Stimulated activated CD4-positive, alpha-beta T cell treated with anti-CD3 and anti-CD28 coated beads, TNF-alpha, amount 100 ng/mL, for 24 hours (primary cell): ENCODE data around the gene SLC22A15.
"Not testable (repeated sequence)": the region's sequence is repeated elsewhere in the genome, so short reads cannot be mapped to it uniquely, and the experiment has no call there.

Experiments used
- DNase-seq, 3 experiments: peaks; one replicate each; pipeline ENCODE4 v3.0.0-alpha.2; 2020; ENCODE audit warnings: low read depth in 3 of 3

Gene SLC22A15

GRCh38 chr1:115976062-115976920, at the start of gene SLC22A15:
Gene SLC22A15 (plus strand): TSS chr1:115976513. CDS start chr1:115976628, 115 bp downstream.
- DNase-seq = peak in 1 of 3 experiments; percentile 25

GRCh38 chr1:115927971-115928370, 48.3 kb upstream of the SLC22A15 start:
- no peak for DNase-seq

- DNase-seq = no peak
Measured at GRCh38 chr1:115929881-115930280, 46.4 kb upstream of the SLC22A15 start.

GRCh38 chr1:115933625-115934024, 42.7 kb upstream of the SLC22A15 start:
- DNase-seq = no peak

- DNase-seq = no peak
Measured at GRCh38 chr1:115939455-115939854, 36.9 kb upstream of the SLC22A15 start.

GRCh38 chr1:115946116-115946515, 30.2 kb upstream of the SLC22A15 start:
- DNase-seq = no peak

- no peak for DNase-seq
Measured at GRCh38 chr1:115949156-115949555, 27.2 kb upstream of the SLC22A15 start.

GRCh38 chr1:115951560-115951959, 24.8 kb upstream of the SLC22A15 start:
- no peak for DNase-seq

- no peak for DNase-seq
Measured at GRCh38 chr1:115952547-115952946, 23.8 kb upstream of the SLC22A15 start.

- no peak for DNase-seq
Measured at GRCh38 chr1:115953180-115953579, 23.1 kb upstream of the SLC22A15 start.

- DNase-seq = no peak
Measured at GRCh38 chr1:115954684-115955083, 21.6 kb upstream of the SLC22A15 start.

- DNase-seq = no peak
Measured at GRCh38 chr1:115955228-115955627, 21.1 kb upstream of the SLC22A15 start.

GRCh38 chr1:115958866-115959265, 17.4 kb upstream of the SLC22A15 start:
- DNase-seq = no peak

GRCh38 chr1:115969509-115969908, 6.8 kb upstream of the SLC22A15 start:
- DNase-seq = no peak

GRCh38 chr1:115971778-115972177, 4.5 kb upstream of the SLC22A15 start:
- DNase-seq = not testable (repeated sequence)

- DNase-seq = no peak
Measured at GRCh38 chr1:115973154-115973553, 3.2 kb upstream of the SLC22A15 start.

- DNase-seq = no peak
Measured at GRCh38 chr1:115975569-115976061, 698 bp upstream of the SLC22A15 start.

GRCh38 chr1:115976921-115977498, 697 bp downstream of the SLC22A15 start:
- no peak for DNase-seq

GRCh38 chr1:115977499-115978258, 1.4 kb downstream of the SLC22A15 start:
- no peak for DNase-seq

- no peak for DNase-seq
Measured at GRCh38 chr1:115978292-115978941, 2.1 kb downstream of the SLC22A15 start.

GRCh38 chr1:115980156-115980555, 3.8 kb downstream of the SLC22A15 start:
- DNase-seq = no peak
